Subcutaneous adipose tissue (tissue), 4 donors: ENCODE data around the gene IL19. TPM values are rescaled to one million over a fixed set of nuclear protein-coding genes. Genes with fewer than 3 reads are reported as not detected.

Experiments
- small RNA-seq: library from RNA; depleted of rRNA; stranded (forward); fragments of <200 nt; gene quantifications from one replicate; pipeline ENCODE3, GENCODE V24; 2016
- total RNA-seq, 4 donors: library from RNA; depleted of rRNA; stranded (reverse); fragments of >200 nt; gene quantifications; one replicate each; pipeline ENCODE4 v1.1.0, GENCODE V29; 2016
- TF ChIP-seq, protein P1 (sequence below): fragments of 450-650 bp; IDR thresholded peaks from one replicate; pipeline ENCODE4 v1.5.1; 2016; ENCODE audit warnings: low read depth, mild to moderate bottlenecking, control low read depth, antibody characterized with exemption, moderate library complexity

The IL19 gene
- total RNA-seq, 4 donors from 2014 or later = not detected

DNA sequence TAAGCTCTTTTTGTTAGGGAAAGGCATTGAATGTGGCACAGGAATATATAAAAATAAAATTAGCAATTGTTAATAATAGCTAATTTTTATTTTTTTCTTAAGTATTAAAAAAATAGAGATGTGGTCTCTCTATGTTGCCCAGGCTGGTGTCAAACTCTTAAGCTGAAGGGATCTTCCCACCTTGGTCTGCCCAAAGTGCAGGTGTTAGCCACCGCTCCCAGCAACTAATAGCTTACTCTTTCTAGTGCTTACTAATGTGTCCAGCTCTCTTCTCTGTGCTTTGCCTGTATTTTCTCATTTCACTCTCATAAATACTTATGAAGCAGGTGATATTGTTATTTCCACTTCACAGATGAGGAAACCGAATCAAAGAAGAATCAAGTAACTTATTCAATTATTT lies 113.3 kb downstream of the IL19 start:
- TF ChIP-seq, protein P1, sequence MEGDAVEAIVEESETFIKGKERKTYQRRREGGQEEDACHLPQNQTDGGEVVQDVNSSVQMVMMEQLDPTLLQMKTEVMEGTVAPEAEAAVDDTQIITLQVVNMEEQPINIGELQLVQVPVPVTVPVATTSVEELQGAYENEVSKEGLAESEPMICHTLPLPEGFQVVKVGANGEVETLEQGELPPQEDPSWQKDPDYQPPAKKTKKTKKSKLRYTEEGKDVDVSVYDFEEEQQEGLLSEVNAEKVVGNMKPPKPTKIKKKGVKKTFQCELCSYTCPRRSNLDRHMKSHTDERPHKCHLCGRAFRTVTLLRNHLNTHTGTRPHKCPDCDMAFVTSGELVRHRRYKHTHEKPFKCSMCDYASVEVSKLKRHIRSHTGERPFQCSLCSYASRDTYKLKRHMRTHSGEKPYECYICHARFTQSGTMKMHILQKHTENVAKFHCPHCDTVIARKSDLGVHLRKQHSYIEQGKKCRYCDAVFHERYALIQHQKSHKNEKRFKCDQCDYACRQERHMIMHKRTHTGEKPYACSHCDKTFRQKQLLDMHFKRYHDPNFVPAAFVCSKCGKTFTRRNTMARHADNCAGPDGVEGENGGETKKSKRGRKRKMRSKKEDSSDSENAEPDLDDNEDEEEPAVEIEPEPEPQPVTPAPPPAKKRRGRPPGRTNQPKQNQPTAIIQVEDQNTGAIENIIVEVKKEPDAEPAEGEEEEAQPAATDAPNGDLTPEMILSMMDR = no peak

DNA sequence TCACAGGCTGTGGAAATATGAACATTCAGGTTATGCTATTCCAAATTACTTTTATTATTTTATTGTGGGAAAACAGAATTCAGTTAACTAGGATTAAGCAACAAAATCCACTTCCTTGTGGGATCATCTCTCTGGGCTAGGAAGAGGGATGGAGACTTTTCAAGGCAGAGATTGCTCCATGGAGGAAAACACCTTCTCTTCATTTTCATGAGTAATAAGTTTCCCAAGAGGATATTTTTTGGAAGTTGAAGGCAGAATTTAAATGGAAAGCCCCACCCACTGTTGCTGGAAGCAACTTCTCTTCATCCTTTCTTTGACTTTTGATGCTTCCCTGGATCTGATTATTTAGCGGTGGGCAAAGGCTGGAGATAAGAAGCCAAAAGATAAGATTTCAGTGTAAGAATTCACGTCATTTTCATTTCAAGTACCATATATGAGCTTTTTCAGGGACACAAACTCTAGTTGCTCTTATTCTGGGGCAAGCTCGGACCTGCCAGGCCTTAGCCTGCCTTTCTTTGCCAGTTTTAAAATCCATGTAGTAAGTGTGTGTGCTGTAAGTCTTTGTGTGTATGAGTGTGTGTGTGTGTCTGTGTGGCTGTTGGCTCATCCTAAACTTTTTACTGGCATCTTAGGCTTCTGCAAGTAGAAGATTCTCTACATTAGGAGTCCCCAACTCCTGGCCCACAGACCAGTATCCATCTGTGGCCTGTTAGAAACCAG lies 114.9 kb downstream of the IL19 start:
- TF ChIP-seq, protein P1 = no peak

DNA sequence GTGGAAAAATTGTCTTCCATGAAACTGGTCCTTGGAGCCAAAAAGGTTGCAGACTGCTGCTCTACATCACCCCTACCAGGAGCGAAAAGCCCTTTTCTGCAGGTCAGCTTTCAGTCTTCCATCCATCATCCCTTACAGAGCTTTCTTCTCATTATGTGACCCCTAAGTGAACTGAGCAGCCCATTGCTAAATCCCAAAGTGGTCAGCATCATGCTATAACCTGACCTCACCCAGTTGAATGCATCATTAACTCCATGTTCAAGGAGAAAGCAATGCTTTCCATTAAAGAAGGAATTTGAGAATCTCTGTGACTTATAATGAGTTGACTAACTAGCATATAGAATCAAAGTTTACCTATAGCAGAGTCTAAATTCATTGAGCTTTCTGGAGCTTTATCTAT lies 116.3 kb downstream of the IL19 start:
- TF ChIP-seq, protein P1 = no peak

DNA sequence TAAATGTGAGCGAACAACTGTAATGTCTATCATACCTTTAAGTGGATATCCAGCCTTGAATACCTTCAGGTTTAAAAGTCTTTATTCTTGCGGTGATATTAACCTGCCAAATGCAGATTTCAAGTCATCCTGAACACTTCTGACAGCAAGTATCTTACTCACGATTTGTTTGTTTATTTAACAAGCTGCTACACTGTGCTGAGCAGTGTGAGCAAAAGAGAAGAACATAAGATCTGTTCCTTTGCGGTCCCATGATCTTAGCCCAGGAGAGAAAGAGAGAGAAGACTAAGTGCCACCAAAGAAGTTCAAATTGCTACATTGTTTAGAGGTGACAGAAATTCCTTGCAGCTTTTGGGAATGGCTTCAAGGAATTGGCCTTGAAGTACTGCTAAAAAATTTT lies 117.1 kb downstream of the IL19 start:
- TF ChIP-seq, protein P1 = no peak

DNA sequence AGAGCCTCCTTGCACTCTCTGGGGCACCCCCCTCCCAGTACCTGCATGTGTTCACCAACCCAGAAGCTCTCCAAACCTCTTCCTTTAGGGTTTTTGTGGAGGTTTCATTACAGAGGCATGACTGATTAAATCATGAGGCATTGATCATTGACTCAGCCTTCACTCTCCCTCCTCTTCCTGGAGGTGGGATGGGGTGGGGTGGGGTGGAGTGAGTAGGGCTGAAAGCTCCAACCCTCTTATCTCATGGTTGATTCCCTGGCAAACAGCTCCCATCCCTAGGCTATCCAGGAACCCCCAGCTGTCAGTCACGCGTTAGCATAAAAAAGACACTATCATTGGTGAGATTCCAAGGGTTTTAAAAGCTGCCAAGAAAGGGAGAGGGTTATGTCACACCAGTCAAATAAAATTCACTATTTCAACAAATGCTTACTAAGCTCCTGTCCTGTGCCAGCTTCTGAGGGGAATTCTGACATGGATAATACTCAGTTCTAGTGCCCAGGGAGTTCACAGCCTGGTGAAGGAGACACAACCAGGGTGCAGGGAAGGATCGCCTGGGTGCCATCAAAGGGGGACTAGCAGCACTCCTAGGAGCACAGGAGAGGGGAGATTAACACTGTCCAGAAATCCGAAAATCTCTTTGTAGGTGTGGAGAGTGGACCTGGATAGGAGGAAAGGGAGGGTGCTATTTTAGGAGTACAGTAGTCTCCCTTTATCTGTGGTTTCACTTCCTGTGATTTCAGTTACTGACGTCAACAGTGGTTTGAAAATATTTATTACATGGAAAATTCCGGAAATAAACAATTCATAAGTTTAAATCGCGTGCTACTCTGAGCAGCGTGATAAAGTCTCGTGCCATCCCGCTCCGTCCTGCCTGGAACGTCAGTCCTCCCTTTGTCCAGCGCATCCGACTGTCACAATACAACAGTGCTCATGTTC lies 119.8 kb downstream of the IL19 start:
- TF ChIP-seq, protein P1 = no peak

DNA sequence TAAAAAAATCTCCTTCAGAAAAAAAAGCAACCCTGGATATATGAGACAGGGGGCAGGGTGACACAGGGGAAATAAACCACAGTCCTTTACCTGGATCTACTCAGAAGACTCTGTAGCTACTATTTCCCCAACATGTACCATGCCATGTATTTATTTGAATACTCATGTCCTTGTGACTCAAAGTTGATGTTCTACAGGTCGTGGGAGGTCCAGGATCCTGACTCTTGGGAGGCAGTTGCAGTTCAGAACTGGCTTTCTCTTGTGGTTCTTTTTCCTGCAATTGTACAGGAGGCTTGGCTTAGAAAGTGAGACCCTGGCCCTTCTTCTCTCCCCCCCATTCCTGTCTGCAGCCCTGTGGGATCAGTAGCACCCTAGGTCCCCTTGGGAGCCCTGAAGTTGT lies 120.8 kb downstream of the IL19 start:
- TF ChIP-seq, protein P1 = no peak

Small RNA genes lying within 50 kb of the gene (small RNA-seq; reads per million reads assigned to genes)
- 0.49 reads per million for gene RF00019

Other genes with a start within 250 kb of the IL19 start
- 10 to 100 TPM; 43.5 to 64.6 (median 51.4) TPM for gene EIF2D, start 158.3 kb upstream of the IL19 start, total RNA-seq
- 10 to 100 TPM in 2 of 4 donors, 1 to 10 TPM in 2; 7.6 to 11.3 (median 9.8) TPM for gene DYRK3, start 135.2 kb upstream of the IL19 start, total RNA-seq
- gene MAPKAPK2, start 85.9 kb upstream of the IL19 start, total RNA-seq = 10 to 100 TPM; 37.8 to 63.3 (median 42.9) TPM
- 10 to 100 TPM in 3 of 4 donors, 1 to 10 TPM in 1; 8.3 to 18.5 (median 12.1) TPM for gene IL10, start 1.7 kb downstream of the IL19 start, total RNA-seq
- gene IL20, start 94.8 kb downstream of the IL19 start, total RNA-seq = not detected
- not detected for gene IL24, start 126.7 kb downstream of the IL19 start, total RNA-seq
- 10 to 100 TPM in 1 of 4 donors, 1 to 10 TPM in 3; 1.1 to 54.1 (median 4.3) TPM for gene FCMR, start 151.2 kb downstream of the IL19 start, total RNA-seq
- gene PIGR, start 175.7 kb downstream of the IL19 start, total RNA-seq = 1 to 10 TPM in 1 of 4 donors, under 1 TPM in 3; 0.22 to 2.4 (median 0.61) TPM
- gene FCAMR, start 199.7 kb downstream of the IL19 start, total RNA-seq = not detected